Panc1 (cell line): ENCODE results near the gene SLC4A5. TPM values are rescaled to one million over a fixed set of nuclear protein-coding genes. Genes with fewer than 3 reads are reported as not detected.

Source experiments
- ATAC-seq: fragments of 200-7000 bp; cut with Tn5 transposase; 2 replicates; pipeline ENCODE4 v1.9.1; 2020; ENCODE audit warnings: mild to moderate bottlenecking, moderate library complexity
- BruUV-seq: library from RNA; stranded (reverse); fragments of 400-500 nt; replicated peaks from 2 replicates; lab custom pipeline; 2021; lab: Mats Ljungman, UMichigan
- CTCF ChIA-PET: fragments of 300-600 bp; sonication (Branson Sonifier 250); formaldehyde crosslinking; loops from one replicate; lab custom pipeline; 2022; ENCODE audit warnings: antibody characterized with exemption; lab: Charles Lee
- POLR2A ChIA-PET: fragments of 300-600 bp; sonication (Branson Sonifier 250); formaldehyde crosslinking; loops from one replicate; lab custom pipeline; 2022; ENCODE audit warnings: antibody characterized with exemption; lab: Charles Lee
- DNase-seq: peaks from one replicate; pipeline ENCODE4 v3.0.0-alpha.2; 2010; ENCODE audit warnings: low read depth, low spot score
- H3K27ac ChIP-seq: 2 replicates; pipeline ENCODE4 v1.5.1; 2011; ENCODE audit warnings: mild to moderate bottlenecking, low read length, inconsistent platforms
- H3K27me3 ChIP-seq: fragments of 200-500 bp; sonication (Bioruptor generic); 2 replicates; pipeline ENCODE4 v1.6.0; 2014; ENCODE audit warnings: low read length, inconsistent platforms; ENCODE audit not compliant: control insufficient read depth, insufficient read depth
- H3K36me3 ChIP-seq: fragments of 200-500 bp; sonication (Bioruptor generic); 2 replicates; pipeline ENCODE4 v1.5.1; 2014; ENCODE audit warnings: inconsistent platforms, mild to moderate bottlenecking, low read length, moderate library complexity; ENCODE audit not compliant: control insufficient read depth, insufficient read depth
- H3K4me1 ChIP-seq: 2 replicates; pipeline ENCODE4 v1.5.1; 2011; ENCODE audit warnings: inconsistent platforms, mild to moderate bottlenecking, low read length, moderate library complexity; ENCODE audit not compliant: control insufficient read depth, insufficient read depth
- H3K4me3 ChIP-seq, 2 experiments: 2 replicates each; pipeline ENCODE4 v1.5.1; 2011 to 2012; ENCODE audit warnings: low read depth in 2 of 2, low read length in 2 of 2, mild to moderate bottlenecking in 2 of 2, inconsistent platforms in 1 of 2, moderate library complexity in 1 of 2
- H3K9me3 ChIP-seq: fragments of 200-500 bp; sonication (Bioruptor generic); 2 replicates; pipeline ENCODE4 v1.5.1; 2014; ENCODE audit warnings: low read depth, mild to moderate bottlenecking, inconsistent platforms, low read length, moderate library complexity; ENCODE audit not compliant: control insufficient read depth, insufficient read depth
- POLR2AphosphoS5 ChIP-seq: IDR thresholded peaks from 2 replicates; pipeline ENCODE4 v1.6.1; 2012; ENCODE audit warnings: mild to moderate bottlenecking, low read depth, low read length, moderate library complexity
- SIN3A ChIP-seq: IDR thresholded peaks from 2 replicates; pipeline ENCODE4 v1.6.1; 2012; ENCODE audit warnings: low read depth, mild to moderate bottlenecking, low read length, moderate library complexity, borderline replicate concordance; ENCODE audit not compliant: insufficient read depth
- TCF7L2 ChIP-seq: IDR thresholded peaks from 2 replicates; pipeline ENCODE4 v1.6.1; 2011; ENCODE audit warnings: mild to moderate bottlenecking, low read depth, low read length, inconsistent platforms
- in situ Hi-C: cut with HindIII; loops from 2 replicates; pipeline ENCODE4 v1.10.0; 2016; ENCODE audit warnings: low sequenced_read_pairs, low pct_unique_long_range_greater_than_20kb
- intact Hi-C: fragments of 100-400 bp; cut with micrococcal nuclease; formaldehyde crosslinking; loops from one replicate; pipeline ENCODE4 v1.10.0; 2022; ENCODE audit not compliant: unreplicated experiment
- total RNA-seq: library from RNA; stranded (reverse); gene quantifications from one replicate; pipeline ENCODE4 v1.2.1, GENCODE V29; 2021; ENCODE audit not compliant: unreplicated experiment
- TF ChIP-seq, protein P1 (sequence below): fragments of 450-650 bp; IDR thresholded peaks from 2 replicates; pipeline ENCODE4 v1.5.1; 2017; ENCODE audit warnings: mild to moderate bottlenecking
- TF ChIP-seq, protein P2 (sequence below), 2 experiments: IDR thresholded peaks; 2 replicates each; pipeline ENCODE4 v1.6.1; 2011 to 2012; ENCODE audit warnings: low read depth in 2 of 2, control low read depth in 1 of 2, low read length in 1 of 2, mild to moderate bottlenecking in 1 of 2, moderate library complexity in 1 of 2; ENCODE audit not compliant: insufficient read depth in 1 of 2

Gene SLC4A5
- total RNA-seq, 1 experiment from 2014 or later = 1.2 TPM

DNA sequence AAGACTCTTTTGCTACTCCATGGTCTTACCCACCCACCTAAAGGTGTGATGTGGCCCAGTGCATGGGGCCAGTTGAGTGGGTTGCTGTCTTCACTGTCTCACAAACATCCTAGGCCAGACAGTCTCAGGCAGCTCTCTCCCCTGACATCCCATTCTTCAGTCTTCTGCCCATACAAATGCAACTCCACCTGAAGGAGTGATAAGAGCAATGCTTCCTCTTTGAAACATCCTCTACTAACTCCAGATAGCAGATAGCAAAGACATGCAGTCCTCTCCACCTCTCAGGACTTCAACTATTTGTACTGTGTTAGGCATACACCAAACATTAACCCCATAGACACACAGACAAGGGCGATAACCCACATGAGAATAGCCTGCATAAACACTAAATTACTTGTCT lies 73.5 kb downstream of the SLC4A5 start:
- no peak for TF ChIP-seq TCF7L2
- TF ChIP-seq, protein P1, sequence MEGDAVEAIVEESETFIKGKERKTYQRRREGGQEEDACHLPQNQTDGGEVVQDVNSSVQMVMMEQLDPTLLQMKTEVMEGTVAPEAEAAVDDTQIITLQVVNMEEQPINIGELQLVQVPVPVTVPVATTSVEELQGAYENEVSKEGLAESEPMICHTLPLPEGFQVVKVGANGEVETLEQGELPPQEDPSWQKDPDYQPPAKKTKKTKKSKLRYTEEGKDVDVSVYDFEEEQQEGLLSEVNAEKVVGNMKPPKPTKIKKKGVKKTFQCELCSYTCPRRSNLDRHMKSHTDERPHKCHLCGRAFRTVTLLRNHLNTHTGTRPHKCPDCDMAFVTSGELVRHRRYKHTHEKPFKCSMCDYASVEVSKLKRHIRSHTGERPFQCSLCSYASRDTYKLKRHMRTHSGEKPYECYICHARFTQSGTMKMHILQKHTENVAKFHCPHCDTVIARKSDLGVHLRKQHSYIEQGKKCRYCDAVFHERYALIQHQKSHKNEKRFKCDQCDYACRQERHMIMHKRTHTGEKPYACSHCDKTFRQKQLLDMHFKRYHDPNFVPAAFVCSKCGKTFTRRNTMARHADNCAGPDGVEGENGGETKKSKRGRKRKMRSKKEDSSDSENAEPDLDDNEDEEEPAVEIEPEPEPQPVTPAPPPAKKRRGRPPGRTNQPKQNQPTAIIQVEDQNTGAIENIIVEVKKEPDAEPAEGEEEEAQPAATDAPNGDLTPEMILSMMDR = no peak
- in situ Hi-C loops (no loop called here), intact Hi-C loops (no loop called here)
- BruUV-seq = no TSS peak
- Histone ChIP-seq H3K27me3 (peaks cover 4% of the 10 kb centered on the region; the same call in 1 of the 2 replicates), H3K36me3 (no peaks in the 10 kb centered on the region), H3K4me3 (no peak overlapping the region), H3K27ac (no peak overlapping the region), H3K4me1 (0 out of 2 replicates have a peak, but pooled peaks cover 3% of the 10 kb centered on the region), H3K9me3 (no peaks in the 10 kb centered on the region)
- no peak for ATAC-seq
- ChIA-PET POLR2A (no interaction called here), CTCF (interaction anchor here (1.6 kb wide), 1 partner anchor 65 kb away, joined by 5 read pairs; no protein-coding TSS in a partner anchor)
- DNase-seq = no peak

DNA sequence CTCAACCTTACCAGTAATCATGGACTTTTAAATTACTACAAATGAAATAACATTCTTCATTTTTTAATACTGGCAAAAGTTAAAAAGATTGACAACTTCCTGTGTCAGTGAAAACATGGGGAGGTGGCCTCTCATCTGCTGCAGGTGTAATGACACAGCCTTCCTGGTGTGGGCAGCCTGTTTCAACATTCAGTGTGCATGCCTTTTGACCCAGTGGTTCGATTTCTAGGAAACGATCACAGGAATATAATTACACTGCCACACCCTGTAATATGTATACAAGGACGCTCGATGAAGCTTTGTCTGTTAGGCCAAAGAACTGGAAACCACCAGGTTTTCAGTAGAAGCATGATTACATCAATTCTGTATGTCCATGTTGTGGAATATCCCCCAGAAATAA lies 76.1 kb downstream of the SLC4A5 start:
- Histone ChIP-seq H3K4me3 (no peak overlapping the region), H3K27ac (no peak overlapping the region), H3K9me3 (no peaks in the 10 kb centered on the region), H3K27me3 (peaks cover 4% of the 10 kb centered on the region; the same call in 1 of the 2 replicates), H3K4me1 (0 out of 2 replicates have a peak, but pooled peaks cover 3% of the 10 kb centered on the region), H3K36me3 (no peaks in the 10 kb centered on the region)
- no peak for TF ChIP-seq POLR2AphosphoS5
- TF ChIP-seq, protein P1 = peak; percentile 53
- ChIA-PET POLR2A (no interaction called here), CTCF (no interaction called here)
- intact Hi-C loops (no loop called here), in situ Hi-C loops (no loop called here)
- DNase-seq (no peak), ATAC-seq (no peak)
- no TSS peak for BruUV-seq

DNA sequence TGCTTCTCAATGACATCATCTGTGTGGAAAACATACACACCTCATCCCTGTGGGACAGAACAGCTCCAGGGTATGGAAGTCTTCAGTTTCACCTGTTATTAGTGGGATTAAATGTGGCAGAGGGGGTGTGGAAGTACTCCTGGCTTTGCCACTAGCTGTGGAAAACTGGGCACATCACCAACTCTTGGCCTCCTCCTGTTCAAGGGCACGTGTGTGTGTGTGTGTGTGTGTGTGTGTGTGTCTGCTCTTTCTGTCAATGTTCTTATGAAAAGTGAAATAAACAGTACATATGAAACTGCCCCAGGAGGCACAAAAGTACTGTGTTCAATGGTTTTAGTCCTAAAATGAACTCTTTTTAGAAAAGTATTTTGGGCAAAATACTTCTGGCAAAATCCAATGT lies 78.9 kb downstream of the SLC4A5 start:
- in situ Hi-C loops = no loop called here
- Histone ChIP-seq H3K9me3 (no peaks in the 10 kb centered on the region), H3K4me1 (0 out of 2 replicates have a peak, but pooled peaks cover 3% of the 10 kb centered on the region), H3K27me3 (peaks cover 4% of the 10 kb centered on the region; the same call in 1 of the 2 replicates), H3K27ac (no peak overlapping the region), H3K36me3 (no peaks in the 10 kb centered on the region), H3K4me3 (no peak overlapping the region)
- TF ChIP-seq POLR2AphosphoS5 (no peak), TCF7L2 (no peak), SIN3A (no peak)
- TF ChIP-seq, protein P2, sequence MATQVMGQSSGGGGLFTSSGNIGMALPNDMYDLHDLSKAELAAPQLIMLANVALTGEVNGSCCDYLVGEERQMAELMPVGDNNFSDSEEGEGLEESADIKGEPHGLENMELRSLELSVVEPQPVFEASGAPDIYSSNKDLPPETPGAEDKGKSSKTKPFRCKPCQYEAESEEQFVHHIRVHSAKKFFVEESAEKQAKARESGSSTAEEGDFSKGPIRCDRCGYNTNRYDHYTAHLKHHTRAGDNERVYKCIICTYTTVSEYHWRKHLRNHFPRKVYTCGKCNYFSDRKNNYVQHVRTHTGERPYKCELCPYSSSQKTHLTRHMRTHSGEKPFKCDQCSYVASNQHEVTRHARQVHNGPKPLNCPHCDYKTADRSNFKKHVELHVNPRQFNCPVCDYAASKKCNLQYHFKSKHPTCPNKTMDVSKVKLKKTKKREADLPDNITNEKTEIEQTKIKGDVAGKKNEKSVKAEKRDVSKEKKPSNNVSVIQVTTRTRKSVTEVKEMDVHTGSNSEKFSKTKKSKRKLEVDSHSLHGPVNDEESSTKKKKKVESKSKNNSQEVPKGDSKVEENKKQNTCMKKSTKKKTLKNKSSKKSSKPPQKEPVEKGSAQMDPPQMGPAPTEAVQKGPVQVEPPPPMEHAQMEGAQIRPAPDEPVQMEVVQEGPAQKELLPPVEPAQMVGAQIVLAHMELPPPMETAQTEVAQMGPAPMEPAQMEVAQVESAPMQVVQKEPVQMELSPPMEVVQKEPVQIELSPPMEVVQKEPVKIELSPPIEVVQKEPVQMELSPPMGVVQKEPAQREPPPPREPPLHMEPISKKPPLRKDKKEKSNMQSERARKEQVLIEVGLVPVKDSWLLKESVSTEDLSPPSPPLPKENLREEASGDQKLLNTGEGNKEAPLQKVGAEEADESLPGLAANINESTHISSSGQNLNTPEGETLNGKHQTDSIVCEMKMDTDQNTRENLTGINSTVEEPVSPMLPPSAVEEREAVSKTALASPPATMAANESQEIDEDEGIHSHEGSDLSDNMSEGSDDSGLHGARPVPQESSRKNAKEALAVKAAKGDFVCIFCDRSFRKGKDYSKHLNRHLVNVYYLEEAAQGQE (IDR thresholded peaks at IDR 0.05; ENCODE audit: insufficient read depth in 1 of 2, low read depth in 2 of 2, low read length in 1 of 2) = no peak
- TF ChIP-seq, protein P1 = no peak
- ChIA-PET CTCF (interaction anchor here (0.6 kb wide), 1 partner anchor 70 kb away, joined by 4 read pairs; no protein-coding TSS in a partner anchor), POLR2A (no interaction called here)
- no peak for ATAC-seq
- no peak for DNase-seq
- intact Hi-C loops = no loop called here
- no TSS peak for BruUV-seq
